Measurements from ENCODE around the gene MEAK7. TPM values are rescaled to one million over a fixed set of nuclear protein-coding genes. Genes with fewer than 3 reads are reported as not detected.
"Not testable (repeated sequence)": the region's sequence is repeated elsewhere in the genome, so short reads cannot be mapped to it uniquely, and the experiment has no call there.

Gene MEAK7
- total and polyA plus RNA-seq, 2 of the 8 experiments (the other 6 are each of a cell fraction or from before 2014, with no cell fraction given) = 9.6 to 19.6 TPM

GRCh38 chr16:84524941-84525581 lies 20.6 kb upstream of the MEAK7 start:
- not testable (repeated sequence) for H3K23me2 ChIP-seq (ENCODE audit: low read depth, low read length); H3K4me2 ChIP-seq (ENCODE audit: insufficient read depth in 1 of 2, low read depth in 2 of 2, low read length in 2 of 2); H3K9ac ChIP-seq (replicated peaks in 1 of 4; ENCODE audit: extremely low read depth in 1 of 4, low read depth in 3 of 4, low read length in 3 of 4); H3K9me3 ChIP-seq (ENCODE audit: insufficient read depth in 2 of 2, low read depth in 1 of 2, low read length in 1 of 2); H2BK5ac ChIP-seq (ENCODE audit: low read depth, low read length); H3K36me3 ChIP-seq (ENCODE audit: control insufficient read depth in 2 of 4, insufficient read depth in 4 of 4, low read length in 3 of 4); DNase-seq (ENCODE audit: low read depth in 1 of 2, low spot score in 2 of 2); H4K8ac ChIP-seq (ENCODE audit: extremely low read depth, insufficient read depth, low read length); H3K4ac ChIP-seq (replicated peaks; ENCODE audit: insufficient read length, low read depth, low read length); H2BK120ac ChIP-seq (replicated peaks; ENCODE audit: low read depth, low read length); H2BK15ac ChIP-seq (ENCODE audit: low read length); H2AFZ ChIP-seq (ENCODE audit: low read length); H3K23ac ChIP-seq (ENCODE audit: insufficient read length); H3K79me1 ChIP-seq (ENCODE audit: low read depth, low read length); H3K27ac ChIP-seq (ENCODE audit: low read depth, low read length); H4K20me1 ChIP-seq (replicated peaks in 1 of 2; ENCODE audit: control insufficient read depth in 1 of 2, insufficient read depth in 2 of 2, low read length in 2 of 2); H3K4me1 ChIP-seq (replicated peaks in 1 of 4; ENCODE audit: control insufficient read depth in 3 of 4, insufficient read depth in 4 of 4, low read length in 3 of 4); H3K4me3 ChIP-seq (ENCODE audit: extremely low read depth in 1 of 4, insufficient read depth in 2 of 4, low read depth in 3 of 4, low read length in 4 of 4); H3K56ac ChIP-seq (replicated peaks; ENCODE audit: insufficient read length, low read depth, low read length); H3K79me2 ChIP-seq (ENCODE audit: control insufficient read depth in 1 of 2, insufficient read depth in 2 of 2, low read length in 2 of 2); FAIRE-seq; H3K14ac ChIP-seq (ENCODE audit: insufficient read length); H3K27me3 ChIP-seq (replicated peaks in 1 of 4; ENCODE audit: control insufficient read depth in 3 of 4, extremely low read depth in 1 of 4, insufficient read depth in 3 of 4, low read length in 3 of 4)
- H2BK12ac ChIP-seq (ENCODE audit: low read depth, low read length) = 0 out of 2 replicates have a peak overlapping the region, but pooled peaks have one; percentile 68
- WGBS, 2 experiments (ENCODE audit: extremely low coverage in 1 of 2, insufficient coverage in 1 of 2, insufficient read length in 1 of 2, insufficient replicate concordance in 2 of 2, low coverage in 1 of 2, low lambda C conversion rate in 2 of 2, missing lambda C conversion rate in 1 of 2) = 82% methylated on average over 14 of the region's 21 CpGs; no CpG with 5 or more reads in 1 of the 2 experiments
- H2AK5ac ChIP-seq (ENCODE audit: low read depth, low read length) = peak overlapping the region; percentile 78; the same call in 1 of the 2 replicates
- peak overlapping the region; percentile 87 for H3K18ac ChIP-seq (ENCODE audit: extremely low read depth, low read length)
- POLR2A ChIA-PET (ENCODE audit: partially characterized antibody) = interaction anchor here (1.2 kb wide), 1 partner anchor 11 kb away, joined by 3 read pairs; no protein-coding TSS in a partner anchor
- 0 out of 2 replicates have a peak overlapping the region, but pooled peaks have one; percentile 61 for H2BK20ac ChIP-seq (ENCODE audit: low read length)
- CTCF ChIA-PET (ENCODE audit: partially characterized antibody) = interaction anchor here (0.6 to 4.3 kb wide), 5 partner anchors 13 to 74 kb away, joined by 3 to 29 read pairs (median 4); no protein-coding TSS in a partner anchor
- peak overlapping the region; percentile 16 for H4K5ac ChIP-seq (ENCODE audit: insufficient read length, low read depth, low read length)
- H4K91ac ChIP-seq (replicated peaks; ENCODE audit: insufficient read length, low read length) = peak overlapping the region; percentile 83
